ENCODE measurements around the gene FAF1. TPM values are rescaled to one million over a fixed set of nuclear protein-coding genes. Genes with fewer than 3 reads are reported as not detected.

FAF1 gene
- total and polyA plus RNA-seq, 2 of the 8 experiments (the other 6 are each of a cell fraction or from before 2014, with no cell fraction given), result 10.8 to 65.9 TPM

- TF ChIP-seq CHD7 (IDR thresholded peaks at IDR 0.05; ENCODE audit: insufficient replicate concordance, low read length) (no peak), RBBP5 (IDR thresholded peaks at IDR 0.05; ENCODE audit: borderline replicate concordance, low read depth, low read length) (no peak), CBX5 (IDR thresholded peaks at IDR 0.05; ENCODE audit: low read depth, low read length) (no peak), SP2 (IDR thresholded peaks at IDR 0.05; ENCODE audit: low read length) (no peak), SIX5 (IDR thresholded peaks at IDR 0.05; ENCODE audit: low read depth, low read length) (no peak)
Measured at GRCh38 chr1:50436489-50436888, 523.6 kb downstream of the FAF1 start (continued).

Data from H1 (cell line).